GM18502 (cell line): ENCODE measurements around the gene UBL4B.

ENCODE experiments used
- ATAC-seq: cut with Tn5 transposase; IDR thresholded peaks from one replicate; pipeline ENCODE4 v1.9.1; 2021; ENCODE audit warnings: mild to moderate bottlenecking; ENCODE audit not compliant: unreplicated experiment, poor library complexity

UBL4B gene

GRCh38 chr1:110151175-110151669 lies 39.0 kb downstream of the UBL4B start:
- no peak for ATAC-seq

GRCh38 chr1:110152133-110152785 lies 40.0 kb downstream of the UBL4B start:
- ATAC-seq: no peak

DNA sequence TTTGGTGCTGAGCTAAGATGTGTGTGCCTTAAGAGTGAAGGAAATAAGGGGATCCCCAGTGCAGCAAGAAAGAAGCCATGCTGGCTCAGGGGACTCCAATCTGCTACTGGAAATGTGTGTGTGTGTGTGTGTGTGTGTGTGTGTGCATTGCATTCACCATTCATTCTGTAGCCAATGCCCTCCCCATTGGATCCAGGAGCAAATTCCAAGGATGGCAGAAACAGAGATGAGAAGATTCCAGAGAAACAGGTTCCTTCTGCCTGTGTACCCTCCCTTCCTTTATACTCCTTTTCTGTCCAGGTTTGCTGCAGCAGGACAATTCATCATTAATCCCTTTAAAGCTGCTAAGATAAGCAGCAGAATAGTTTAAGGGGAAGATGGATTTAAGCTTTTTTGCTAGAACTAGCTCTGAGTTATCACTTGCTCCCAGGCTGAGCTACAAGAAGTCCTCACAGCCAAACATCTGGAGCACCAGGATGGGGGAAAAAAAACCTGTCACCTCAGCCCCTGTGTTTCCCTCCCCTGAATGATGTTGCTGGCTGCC lies 41.2 kb downstream of the UBL4B start:
- ATAC-seq: no peak

DNA sequence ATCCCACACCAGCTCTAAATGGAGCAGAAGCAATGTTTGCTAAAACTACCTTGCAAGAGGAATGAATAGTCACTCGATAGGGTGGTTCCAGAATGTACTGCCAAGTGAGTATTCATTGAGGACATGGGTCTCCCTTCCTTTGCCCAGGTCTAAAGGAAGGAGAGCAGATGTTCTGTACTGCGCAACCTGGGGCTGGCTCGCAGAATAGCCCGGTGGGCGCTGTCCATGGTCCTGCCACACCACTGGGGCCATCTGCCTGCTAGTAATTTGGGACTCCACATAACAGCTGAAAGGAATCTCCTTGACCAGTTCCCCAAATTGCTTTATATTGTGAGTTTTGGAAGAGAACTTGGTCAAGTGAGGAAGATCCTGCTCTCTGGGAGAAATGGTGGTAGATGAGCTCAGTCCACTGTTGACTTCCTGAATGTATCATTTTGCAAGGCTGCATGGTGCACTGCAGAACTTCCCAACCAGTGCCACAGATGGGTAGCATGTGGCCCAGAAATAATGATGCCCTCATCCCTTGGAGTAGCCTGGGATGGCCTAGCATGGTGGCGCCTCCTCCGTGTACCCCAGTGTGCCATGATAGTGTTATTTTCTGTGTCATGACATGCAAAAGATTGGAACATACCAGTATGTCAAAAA lies 43.8 kb downstream of the UBL4B start:
- no peak for ATAC-seq

DNA sequence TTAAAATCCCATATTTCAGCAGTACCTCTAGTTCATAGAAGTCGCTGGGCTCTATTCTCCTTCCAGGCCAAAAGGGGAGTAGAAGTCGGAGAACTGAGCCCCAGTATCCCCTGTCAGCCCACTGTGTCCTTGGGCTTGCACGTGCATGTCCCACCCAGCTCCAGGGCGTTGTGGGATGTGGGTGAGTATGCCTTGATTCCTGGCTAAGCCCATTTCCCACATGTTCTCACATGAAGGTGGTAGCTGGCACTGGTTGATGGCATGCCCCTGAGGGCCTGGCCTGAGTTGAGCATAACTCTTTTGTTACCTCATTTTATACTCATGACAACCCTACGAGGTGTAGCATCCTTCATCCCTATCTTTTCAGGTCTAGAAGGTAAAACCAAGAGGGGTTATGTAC lies 46.0 kb downstream of the UBL4B start:
- ATAC-seq: no peak

- no peak for ATAC-seq
Measured at GRCh38 chr1:110159168-110159567, 46.9 kb downstream of the UBL4B start.

DNA sequence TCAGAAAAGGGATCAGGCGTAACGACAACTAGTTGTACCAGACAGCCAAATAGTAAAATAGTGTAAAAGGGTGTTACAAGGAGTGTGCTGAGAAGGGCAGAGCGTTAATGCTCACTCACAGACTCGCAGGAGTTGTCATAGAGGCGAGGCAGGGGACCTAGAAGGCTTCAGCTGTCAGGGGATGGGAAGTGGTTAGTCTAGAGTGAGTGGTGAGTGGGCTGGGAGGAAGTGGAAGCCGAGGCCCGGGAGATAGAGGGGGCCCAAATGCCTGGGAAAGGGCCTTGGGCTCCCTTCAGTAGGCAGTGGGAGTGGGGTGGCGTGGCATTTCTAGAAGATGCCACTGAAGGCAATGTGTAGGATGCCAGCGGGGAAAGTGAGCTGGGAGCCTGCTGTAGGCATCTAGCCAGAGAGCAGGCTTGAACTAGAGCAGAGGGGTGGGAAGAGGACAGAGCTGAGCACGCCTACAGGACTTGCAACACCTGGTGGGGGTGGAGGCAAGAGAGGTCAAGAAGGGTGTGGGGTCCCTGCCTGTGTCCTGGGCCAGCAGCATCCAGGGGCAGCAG lies 48.4 kb downstream of the UBL4B start:
- ATAC-seq: no peak

- no peak for ATAC-seq
Measured at GRCh38 chr1:110161165-110161564, 48.9 kb downstream of the UBL4B start.

- ATAC-seq: no peak
Measured at GRCh38 chr1:110161849-110162248, 49.6 kb downstream of the UBL4B start.
